Measurements from ENCODE around the gene IFIT2. TPM values are rescaled to one million over a fixed set of nuclear protein-coding genes. Genes with fewer than 3 reads are reported as not detected.

The IFIT2 gene, protein sequence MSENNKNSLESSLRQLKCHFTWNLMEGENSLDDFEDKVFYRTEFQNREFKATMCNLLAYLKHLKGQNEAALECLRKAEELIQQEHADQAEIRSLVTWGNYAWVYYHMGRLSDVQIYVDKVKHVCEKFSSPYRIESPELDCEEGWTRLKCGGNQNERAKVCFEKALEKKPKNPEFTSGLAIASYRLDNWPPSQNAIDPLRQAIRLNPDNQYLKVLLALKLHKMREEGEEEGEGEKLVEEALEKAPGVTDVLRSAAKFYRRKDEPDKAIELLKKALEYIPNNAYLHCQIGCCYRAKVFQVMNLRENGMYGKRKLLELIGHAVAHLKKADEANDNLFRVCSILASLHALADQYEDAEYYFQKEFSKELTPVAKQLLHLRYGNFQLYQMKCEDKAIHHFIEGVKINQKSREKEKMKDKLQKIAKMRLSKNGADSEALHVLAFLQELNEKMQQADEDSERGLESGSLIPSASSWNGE
- total RNA-seq: 8.1 TPM

DNA sequence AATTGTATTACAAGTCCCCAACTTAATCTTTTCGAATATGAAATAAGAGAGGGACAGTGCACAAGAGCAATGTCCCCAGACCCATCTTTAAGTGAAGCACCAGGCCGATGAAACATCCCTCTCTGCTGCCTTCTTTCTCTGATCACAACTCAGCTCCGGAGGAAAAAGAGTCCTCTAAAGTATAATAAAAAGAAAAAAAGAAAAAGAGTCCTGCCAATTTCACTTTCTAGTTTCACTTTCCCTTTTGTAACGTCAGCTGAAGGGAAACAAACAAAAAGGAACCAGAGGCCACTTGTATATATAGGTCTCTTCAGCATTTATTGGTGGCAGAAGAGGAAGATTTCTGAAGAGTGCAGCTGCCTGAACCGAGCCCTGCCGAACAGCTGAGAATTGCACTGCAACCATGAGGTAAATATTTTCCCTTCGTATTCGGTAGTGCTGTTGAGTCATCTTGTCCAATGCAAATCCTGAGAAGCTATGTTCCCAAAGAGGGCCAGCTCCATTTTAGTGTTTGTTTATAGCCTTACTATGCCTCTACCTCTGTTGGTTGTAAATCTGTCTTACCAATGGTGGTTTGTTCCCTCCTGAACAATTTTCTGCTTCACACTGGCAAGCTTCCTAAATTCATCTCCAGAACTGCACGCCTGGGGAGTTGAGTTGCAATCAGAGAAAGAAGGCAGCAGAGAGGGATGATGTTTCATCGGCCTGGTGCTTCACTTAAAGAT, at the start of gene IFIT2:
Gene IFIT2 (plus strand): TSS at position 326 of the 725 bp plus-strand sequence. CDS start 78 bp downstream, at position 404.

DNA sequence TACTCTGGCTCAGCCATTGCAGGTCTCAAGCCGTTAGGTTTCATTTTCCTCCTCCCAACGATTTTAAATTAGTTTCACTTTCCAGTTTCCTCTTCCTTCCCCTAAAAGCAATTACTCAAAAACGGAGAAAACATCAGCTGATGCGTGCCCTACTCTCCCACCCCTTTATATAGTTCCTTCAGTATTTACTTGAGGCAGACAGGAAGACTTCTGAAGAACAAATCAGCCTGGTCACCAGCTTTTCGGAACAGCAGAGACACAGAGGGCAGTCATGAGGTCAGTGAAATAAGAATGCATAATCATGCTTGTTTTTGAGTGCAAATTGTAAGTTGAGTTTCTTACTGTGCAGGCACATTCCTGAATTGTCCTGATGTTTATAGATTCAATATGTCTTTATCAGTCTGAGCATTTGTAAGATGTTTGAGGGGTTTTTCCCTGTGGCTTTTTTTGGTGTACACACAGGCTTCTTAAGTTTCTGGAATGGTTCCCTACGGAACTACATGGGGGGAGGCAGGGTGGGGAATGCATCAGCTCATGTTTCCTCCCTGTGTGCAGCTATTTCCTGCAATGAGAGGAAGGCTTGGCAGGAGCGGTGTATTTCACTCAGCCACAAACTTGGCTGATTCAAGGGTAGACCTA, 26.1 kb downstream of the IFIT2 start, which contains the start of gene IFIT3:
Gene IFIT3 (plus strand): TSS at position 195 of the 639 bp plus-strand sequence. CDS start 77 bp downstream, at position 272.

Other genes starting within 250 kb of the IFIT2 start
- 0.99 TPM for gene CH25H, start 94.7 kb upstream of the IFIT2 start, total RNA-seq
- 34.4 TPM for gene LIPA, start 50.3 kb upstream of the IFIT2 start, total RNA-seq
- 11.8 TPM for gene IFIT3, start 26.0 kb downstream of the IFIT2 start, total RNA-seq
- gene IFIT1B, start 76.0 kb downstream of the IFIT2 start, total RNA-seq: 1.0 TPM
- gene IFIT1, start 90.6 kb downstream of the IFIT2 start, total RNA-seq: 17.8 TPM
- gene IFIT5, start 112.5 kb downstream of the IFIT2 start, total RNA-seq: 22.2 TPM
- 4.4 TPM for gene SLC16A12, start 233.5 kb downstream of the IFIT2 start, total RNA-seq

Data from camera-type eye (tissue), 1 donor.